NCI-H748 (cell line): ENCODE data around the gene USP46.

ENCODE experiments used
- DNase-seq: peaks from one replicate; lab custom pipeline; 2025; ENCODE audit not compliant: unreplicated experiment; lab: John Stamatoyannopoulos, UW

The USP46 gene

GRCh38 chr4:52657618-52658501 is 1.2 kb downstream of the USP46 start:
- DNase-seq = peak; percentile 13

GRCh38 chr4:52657292-52657617 is 1.8 kb downstream of the USP46 start:
- DNase-seq = no peak

- no peak for DNase-seq
Measured at GRCh38 chr4:52655506-52655905, 3.6 kb downstream of the USP46 start.

- DNase-seq = no peak
Measured at GRCh38 chr4:52651996-52652672, 7.0 kb downstream of the USP46 start.

GRCh38 chr4:52648836-52649235 is 10.3 kb downstream of the USP46 start:
- DNase-seq = no peak

- DNase-seq = no peak
Measured at GRCh38 chr4:52646741-52647140, 12.4 kb downstream of the USP46 start.

GRCh38 chr4:52646096-52646495 is 13.0 kb downstream of the USP46 start:
- DNase-seq = no peak

- DNase-seq = no peak
Measured at GRCh38 chr4:52645300-52645699, 13.8 kb downstream of the USP46 start.

- peak; percentile 19 for DNase-seq
Measured at GRCh38 chr4:52643785-52644244, 15.3 kb downstream of the USP46 start.

GRCh38 chr4:52643190-52643589 is 15.9 kb downstream of the USP46 start:
- no peak for DNase-seq

GRCh38 chr4:52641854-52642563 is 17.1 kb downstream of the USP46 start:
- no peak for DNase-seq

GRCh38 chr4:52640808-52641565 is 18.1 kb downstream of the USP46 start:
- DNase-seq = no peak

- peak; percentile 3 for DNase-seq
Measured at GRCh38 chr4:52638717-52639116, 20.4 kb downstream of the USP46 start.

GRCh38 chr4:52637116-52637515 is 22.0 kb downstream of the USP46 start:
- DNase-seq = no peak

- no peak for DNase-seq
Measured at GRCh38 chr4:52635560-52635959, 23.5 kb downstream of the USP46 start.

GRCh38 chr4:52635130-52635529 is 24.0 kb downstream of the USP46 start:
- DNase-seq = no peak

- no peak for DNase-seq
Measured at GRCh38 chr4:52633846-52634245, 25.3 kb downstream of the USP46 start.

GRCh38 chr4:52628974-52629373 is 30.1 kb downstream of the USP46 start:
- no peak for DNase-seq

GRCh38 chr4:52628543-52628942 is 30.6 kb downstream of the USP46 start:
- DNase-seq = no peak

GRCh38 chr4:52627876-52628275 is 31.2 kb downstream of the USP46 start:
- no peak for DNase-seq

- no peak for DNase-seq
Measured at GRCh38 chr4:52625216-52625615, 33.9 kb downstream of the USP46 start.
